Measurements from ENCODE around the gene ARPC2. TPM values are rescaled to one million over a fixed set of nuclear protein-coding genes. Genes with fewer than 3 reads are reported as not detected.
A peak's percentile ranks its signal among the peaks of the same experiment; 100 is the strongest.

Gene ARPC2
- total and polyA plus RNA-seq, 2 of the 13 experiments (the other 11 are each of a cell fraction or from before 2014, with no cell fraction given), result 168 to 303 TPM

DNA sequence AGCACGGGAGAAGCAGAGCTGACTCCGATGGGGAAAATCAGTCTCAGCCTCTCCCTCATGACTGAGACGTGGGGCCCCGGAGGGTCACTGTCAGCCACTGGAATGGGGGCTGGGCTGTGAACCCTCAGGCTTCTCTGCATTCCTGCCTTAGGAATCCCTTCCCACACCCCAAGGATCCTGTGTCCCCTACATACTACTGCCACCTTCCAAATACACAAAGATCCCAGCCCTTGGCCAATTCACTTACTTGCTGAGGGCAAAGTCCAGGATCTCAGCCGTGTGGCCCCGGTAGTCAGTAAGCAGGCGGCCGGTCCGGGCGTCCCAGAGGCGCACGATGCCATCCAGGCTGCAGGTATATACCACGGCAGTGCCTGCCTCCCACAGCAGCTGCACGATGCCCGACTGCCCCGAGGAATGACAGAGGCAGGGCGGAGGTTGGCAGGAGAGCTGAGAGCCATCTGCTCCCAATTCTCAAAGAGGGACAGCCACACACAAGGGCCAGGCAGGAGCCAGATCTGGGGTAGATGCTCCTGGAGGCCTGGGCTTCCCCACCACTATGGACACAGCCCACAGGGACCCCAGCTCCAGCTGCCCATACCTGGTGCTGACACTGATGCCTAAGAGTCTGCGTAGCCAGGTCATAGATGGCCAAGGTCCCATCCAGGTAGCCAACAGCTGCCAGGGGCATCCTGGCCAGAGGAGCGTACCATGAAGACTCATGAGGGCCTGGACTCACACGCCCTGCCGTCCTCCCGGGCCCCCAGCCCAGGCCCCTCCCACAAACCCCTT is 48.0 kb downstream of the ARPC2 start (continued):
- TF ChIP-seq CENPX (CRISPR knock-in tag; IDR thresholded peaks at IDR 0.05), result no peak
- TF ChIP-seq ZNF350 (CRISPR knock-in tag; IDR thresholded peaks at IDR 0.05; ENCODE audit: borderline replicate concordance, low read depth), result peak; percentile 63; the same call in 1 of the 2 replicates
- TF ChIP-seq FOXC1 (CRISPR knock-in tag; IDR thresholded peaks at IDR 0.05; ENCODE audit: borderline replicate concordance), result no peak
- peak; percentile 28; the same call in 1 of the 2 replicates for TF ChIP-seq ZSCAN9 (CRISPR knock-in tag; IDR thresholded peaks at IDR 0.05; ENCODE audit: borderline replicate concordance)
- no peak for TF ChIP-seq JUNB (CRISPR knock-in tag; IDR thresholded peaks at IDR 0.05; ENCODE audit: borderline replicate concordance)
- TF ChIP-seq NONO (IDR thresholded peaks at IDR 0.05), result no peak
- TF ChIP-seq NONO (CRISPR knock-in tag; conservative IDR thresholded peaks at IDR 0.05), result no peak
- TF ChIP-seq NFYC (CRISPR knock-in tag; IDR thresholded peaks at IDR 0.05), result no peak
- TF ChIP-seq GPN1 (CRISPR knock-in tag; IDR thresholded peaks at IDR 0.05; ENCODE audit: borderline replicate concordance), result no peak
- TF ChIP-seq, protein P1, sequence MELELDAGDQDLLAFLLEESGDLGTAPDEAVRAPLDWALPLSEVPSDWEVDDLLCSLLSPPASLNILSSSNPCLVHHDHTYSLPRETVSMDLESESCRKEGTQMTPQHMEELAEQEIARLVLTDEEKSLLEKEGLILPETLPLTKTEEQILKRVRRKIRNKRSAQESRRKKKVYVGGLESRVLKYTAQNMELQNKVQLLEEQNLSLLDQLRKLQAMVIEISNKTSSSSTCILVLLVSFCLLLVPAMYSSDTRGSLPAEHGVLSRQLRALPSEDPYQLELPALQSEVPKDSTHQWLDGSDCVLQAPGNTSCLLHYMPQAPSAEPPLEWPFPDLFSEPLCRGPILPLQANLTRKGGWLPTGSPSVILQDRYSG (CRISPR knock-in tag; IDR thresholded peaks at IDR 0.05), result no peak
- no peak for TF ChIP-seq ZMYM3 (CRISPR knock-in tag; IDR thresholded peaks at IDR 0.05)
- no peak for TF ChIP-seq ZNF383 (CRISPR knock-in tag; IDR thresholded peaks at IDR 0.05; ENCODE audit: borderline replicate concordance)
- no peak for TF ChIP-seq AHDC1 (CRISPR knock-in tag; IDR thresholded peaks at IDR 0.05; ENCODE audit: borderline replicate concordance)
- TF ChIP-seq REST (IDR thresholded peaks at IDR 0.05; ENCODE audit: borderline replicate concordance in 1 of 2, low read depth in 1 of 2, low read length in 2 of 2), result no peak
- TF ChIP-seq ZNF614 (CRISPR knock-in tag; IDR thresholded peaks at IDR 0.05; ENCODE audit: borderline replicate concordance), result no peak; the same call in 1 of the 2 replicates
- TF ChIP-seq, protein P2, sequence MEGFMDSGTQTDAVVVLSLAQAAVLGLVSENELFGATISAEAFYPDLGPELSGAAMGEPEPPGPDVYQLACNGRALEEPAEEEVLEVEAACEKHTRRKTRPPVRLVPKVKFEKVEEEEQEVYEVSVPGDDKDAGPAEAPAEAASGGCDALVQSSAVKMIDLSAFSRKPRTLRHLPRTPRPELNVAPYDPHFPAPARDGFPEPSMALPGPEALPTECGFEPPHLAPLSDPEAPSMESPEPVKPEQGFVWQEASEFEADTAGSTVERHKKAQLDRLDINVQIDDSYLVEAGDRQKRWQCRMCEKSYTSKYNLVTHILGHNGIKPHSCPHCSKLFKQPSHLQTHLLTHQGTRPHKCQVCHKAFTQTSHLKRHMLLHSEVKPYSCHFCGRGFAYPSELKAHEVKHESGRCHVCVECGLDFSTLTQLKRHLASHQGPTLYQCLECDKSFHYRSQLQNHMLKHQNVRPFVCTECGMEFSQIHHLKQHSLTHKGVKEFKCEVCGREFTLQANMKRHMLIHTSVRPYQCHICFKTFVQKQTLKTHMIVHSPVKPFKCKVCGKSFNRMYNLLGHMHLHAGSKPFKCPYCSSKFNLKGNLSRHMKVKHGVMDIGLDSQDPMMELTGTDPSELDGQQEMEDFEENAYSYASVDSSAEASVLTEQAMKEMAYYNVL (CRISPR knock-in tag; IDR thresholded peaks at IDR 0.05; ENCODE audit: borderline replicate concordance), result no peak
